Spleen (tissue), 7 donors: Measurements from ENCODE around the gene SYNM.

Experiments used
- POLR2AphosphoS5 ChIP-seq, 3 donors: sonication (generic); formaldehyde crosslinking; IDR thresholded peaks; one replicate each; pipeline ENCODE4 v1.5.1; 2017; ENCODE audit warnings: antibody characterized with exemption in 3 of 3
- TF ChIP-seq, protein P1 (sequence below), 11 experiments: fragments of 200-600 bp in 7 of 11; fragments of 450-650 bp in 4 of 11; sonication (generic) in 4 of 11; IDR thresholded peaks in 8 of 11; conservative IDR thresholded peaks in 3 of 11; 1 replicate in 7 of 11; 2 replicates in 4 of 11; pipeline versions ENCODE4 v1.4.0 to v1.8.0; 2016 to 2021; ENCODE audit warnings: antibody characterized with exemption in 11 of 11, inconsistent platforms in 4 of 11, mild to moderate bottlenecking in 1 of 11
- donor health status: DM: no; HTN: no; CAD: no; lungs with moderate emphysema.
- donor health status: DM: no; HTN: no; CAD: no.
- donor health status: DM: no; HTN: no; CAD: no.

DNA sequence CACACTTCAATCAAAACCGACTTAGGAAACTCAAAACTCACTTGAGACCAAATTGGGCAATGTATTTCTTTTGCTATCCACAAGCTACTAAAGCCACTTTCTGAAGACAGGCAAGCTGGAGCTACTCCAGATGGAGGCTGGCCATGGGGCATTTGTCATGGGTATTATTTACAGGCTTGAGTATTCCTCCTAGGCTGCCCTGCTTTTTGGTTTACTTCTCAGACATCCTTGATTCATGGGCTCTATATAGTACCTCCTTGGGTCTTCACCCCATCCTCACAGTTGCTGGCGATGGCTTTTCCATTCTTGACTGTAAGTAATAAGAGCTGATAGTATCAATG lies 18.6 kb upstream of the SYNM start:
- TF ChIP-seq, protein P1, sequence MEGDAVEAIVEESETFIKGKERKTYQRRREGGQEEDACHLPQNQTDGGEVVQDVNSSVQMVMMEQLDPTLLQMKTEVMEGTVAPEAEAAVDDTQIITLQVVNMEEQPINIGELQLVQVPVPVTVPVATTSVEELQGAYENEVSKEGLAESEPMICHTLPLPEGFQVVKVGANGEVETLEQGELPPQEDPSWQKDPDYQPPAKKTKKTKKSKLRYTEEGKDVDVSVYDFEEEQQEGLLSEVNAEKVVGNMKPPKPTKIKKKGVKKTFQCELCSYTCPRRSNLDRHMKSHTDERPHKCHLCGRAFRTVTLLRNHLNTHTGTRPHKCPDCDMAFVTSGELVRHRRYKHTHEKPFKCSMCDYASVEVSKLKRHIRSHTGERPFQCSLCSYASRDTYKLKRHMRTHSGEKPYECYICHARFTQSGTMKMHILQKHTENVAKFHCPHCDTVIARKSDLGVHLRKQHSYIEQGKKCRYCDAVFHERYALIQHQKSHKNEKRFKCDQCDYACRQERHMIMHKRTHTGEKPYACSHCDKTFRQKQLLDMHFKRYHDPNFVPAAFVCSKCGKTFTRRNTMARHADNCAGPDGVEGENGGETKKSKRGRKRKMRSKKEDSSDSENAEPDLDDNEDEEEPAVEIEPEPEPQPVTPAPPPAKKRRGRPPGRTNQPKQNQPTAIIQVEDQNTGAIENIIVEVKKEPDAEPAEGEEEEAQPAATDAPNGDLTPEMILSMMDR (IDR thresholded peaks at IDR 0.05 in 8 of 11, conservative IDR thresholded peaks at IDR 0.05 in 3 of 11) = no peak
- TF ChIP-seq POLR2AphosphoS5 (IDR thresholded peaks at IDR 0.05) = no peak
